Suppressor macrophage treated with lipopolysaccharide for 1 hour (primary cell): Measurements from ENCODE around the gene UGCG.
"Not testable (repeated sequence)": the region's sequence is repeated elsewhere in the genome, so short reads cannot be mapped to it uniquely, and the experiment has no call there.

Experiments used
- DNase-seq, 3 donors: peaks; one replicate each; pipeline ENCODE4 v3.0.0-alpha.2; 2020 to 2022

The UGCG gene

DNA sequence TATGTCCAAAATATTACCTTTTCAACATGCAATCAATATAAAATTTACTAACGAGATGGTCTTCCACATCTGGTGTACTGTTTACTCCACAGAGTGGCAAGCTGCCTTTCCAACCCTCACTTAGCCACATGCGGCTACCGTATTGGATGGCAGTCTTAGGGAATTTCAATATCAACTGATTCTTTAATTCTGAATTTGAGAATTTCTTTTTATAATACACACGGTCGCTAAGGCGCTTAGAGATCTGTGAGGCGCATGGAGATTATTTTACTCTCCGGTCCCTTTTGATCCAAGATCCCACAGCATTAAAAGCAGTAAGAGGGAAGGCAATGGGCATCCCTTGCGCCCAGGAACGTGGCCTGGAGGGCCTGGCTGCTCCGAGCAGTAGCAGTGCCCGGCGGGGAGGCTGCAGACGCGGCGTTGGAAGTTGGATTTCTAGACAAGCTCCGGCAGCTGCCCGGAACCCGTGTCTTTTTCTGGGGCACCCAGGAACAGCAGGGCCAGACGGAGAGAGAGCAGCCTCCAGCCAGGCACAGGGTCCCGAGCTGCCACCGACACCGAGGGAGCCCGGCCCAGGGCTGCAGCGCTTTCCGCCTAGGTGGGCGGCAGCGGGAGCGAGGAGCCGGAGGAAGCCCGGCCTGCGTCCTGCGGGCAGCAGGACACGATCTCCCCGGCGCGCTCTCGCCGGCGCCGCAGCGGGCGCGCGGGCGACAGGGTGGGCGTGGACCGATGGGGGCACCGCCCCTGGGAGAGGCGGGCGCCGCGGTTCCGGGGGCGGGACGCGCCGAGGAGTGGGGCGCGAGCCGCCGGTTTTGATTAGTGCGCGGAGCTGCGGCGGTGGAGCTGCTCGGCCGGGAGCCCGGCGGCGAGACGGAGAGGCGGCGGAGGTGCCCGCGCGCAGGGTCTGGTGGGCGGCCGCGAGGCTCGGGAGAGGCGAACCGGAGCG lies at the start of gene UGCG:
Gene UGCG (plus strand): TSS at position 819 of the 946 bp plus-strand sequence. CDS start 402 bp downstream, outside the sequence.
- DNase-seq = peak; percentile 92 to 98 (median 95)

DNA sequence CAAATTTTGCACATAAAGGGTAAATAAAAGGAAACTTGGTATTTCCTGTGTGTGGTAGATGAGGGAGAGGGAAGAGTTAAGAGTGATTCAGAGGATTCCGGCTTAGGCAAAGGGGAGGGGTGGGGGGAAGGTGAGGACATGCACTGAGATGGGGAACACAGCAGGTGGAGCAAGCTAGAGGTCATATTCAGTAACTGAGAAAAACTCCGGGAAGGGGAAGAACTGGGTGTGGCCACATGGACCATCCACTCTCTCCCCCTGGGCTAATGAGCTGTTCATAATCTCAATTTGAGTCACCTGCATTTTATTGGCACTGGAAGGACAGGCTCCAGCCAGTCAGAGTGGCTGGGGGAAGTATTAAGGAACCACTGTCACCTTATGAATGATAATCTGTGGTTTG lies 45.1 kb upstream of the UGCG start:
- DNase-seq = peak in 1 of 3 donors; percentile 11

DNA sequence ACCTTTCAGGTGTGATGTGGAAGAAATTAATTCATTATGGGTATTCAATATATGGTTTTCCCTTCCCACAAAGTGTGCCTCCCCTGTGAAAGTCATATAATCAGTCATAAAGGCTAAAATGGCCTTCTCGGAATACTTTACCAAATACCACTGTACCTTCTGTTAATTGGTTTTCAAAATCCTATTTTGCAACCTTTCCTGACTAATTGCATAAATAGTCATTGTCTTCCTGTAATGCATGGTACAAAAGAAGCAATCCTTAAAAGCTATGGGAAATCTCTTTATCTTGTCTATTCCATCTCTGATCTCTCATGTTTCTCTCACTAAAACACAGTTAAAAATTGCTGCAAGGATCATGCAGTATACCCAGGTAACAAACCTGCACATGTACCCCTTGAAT lies 44.3 kb upstream of the UGCG start:
- no peak for DNase-seq

DNA sequence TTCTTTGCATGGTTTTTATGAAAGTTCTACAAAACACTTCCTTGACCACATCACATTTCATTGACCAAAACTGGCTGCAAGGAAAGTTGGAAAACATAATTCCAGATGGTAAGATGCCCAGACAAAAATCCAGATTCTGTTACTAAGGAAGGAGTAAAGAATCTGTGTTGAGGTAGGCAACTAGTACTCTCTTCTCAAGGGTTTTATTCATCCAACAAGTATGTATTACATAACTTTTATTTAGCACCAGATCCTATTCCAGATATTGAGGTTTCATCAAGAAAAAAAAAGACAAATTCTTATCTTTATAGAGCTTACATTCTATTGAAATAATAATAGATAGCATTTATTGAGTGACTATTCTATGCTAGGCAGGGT lies 43.2 kb upstream of the UGCG start:
- DNase-seq = no peak

GRCh38 chr9:111854799-111855198 lies 41.8 kb upstream of the UGCG start:
- peak; percentile 19 to 49 (median 20) for DNase-seq

- DNase-seq = no peak
Measured at GRCh38 chr9:111857555-111858211, 38.9 kb upstream of the UGCG start.

DNA sequence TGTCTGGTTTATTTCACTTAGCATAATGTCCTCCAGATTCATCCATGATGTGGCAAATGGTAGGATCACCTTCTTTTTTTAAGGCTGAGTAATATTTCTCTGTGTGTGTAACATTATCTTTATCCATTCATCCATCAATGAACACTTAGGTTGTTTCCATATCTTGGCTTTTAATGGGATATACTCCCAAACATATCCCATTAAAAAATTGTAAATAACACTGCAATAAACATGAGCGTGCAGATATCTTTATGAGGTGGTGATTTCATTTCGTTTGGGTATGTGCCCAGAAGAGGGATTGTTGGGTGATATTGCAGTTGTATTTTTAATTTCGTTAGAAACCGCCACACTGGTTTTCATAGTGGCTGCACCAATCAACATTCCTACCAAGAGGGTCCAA lies 36.2 kb upstream of the UGCG start:
- no peak for DNase-seq

- no peak for DNase-seq
Measured at GRCh38 chr9:111863636-111864035, 33.0 kb upstream of the UGCG start.

GRCh38 chr9:111866976-111867375 lies 29.6 kb upstream of the UGCG start:
- DNase-seq = peak in 1 of 3 donors; percentile 12

GRCh38 chr9:111868475-111868874 lies 28.1 kb upstream of the UGCG start:
- DNase-seq = no peak

GRCh38 chr9:111870774-111871498 lies 25.7 kb upstream of the UGCG start:
- no peak for DNase-seq

- DNase-seq = no peak
Measured at GRCh38 chr9:111871499-111871855, 25.1 kb upstream of the UGCG start.

DNA sequence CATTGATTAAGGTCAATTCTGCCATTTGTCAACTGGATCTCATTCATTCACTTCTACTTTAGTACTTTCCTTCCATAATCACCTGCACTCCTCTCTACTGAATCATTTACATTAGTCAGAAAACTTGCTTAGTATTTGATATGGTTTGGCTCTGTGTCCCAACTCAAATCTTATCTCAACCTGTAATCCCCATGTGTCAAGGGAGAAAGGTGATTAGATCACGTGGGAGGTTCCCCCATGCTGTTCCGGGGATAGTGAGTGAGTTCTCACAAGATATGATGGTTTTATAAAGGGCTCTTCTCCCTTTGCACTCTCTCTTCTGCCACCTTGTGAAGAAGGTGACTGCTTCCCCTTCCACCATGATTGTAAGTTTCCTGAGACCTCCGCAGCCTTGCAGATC lies 23.7 kb upstream of the UGCG start:
- no peak for DNase-seq

- DNase-seq = no peak
Measured at GRCh38 chr9:111873901-111874300, 22.7 kb upstream of the UGCG start.

DNA sequence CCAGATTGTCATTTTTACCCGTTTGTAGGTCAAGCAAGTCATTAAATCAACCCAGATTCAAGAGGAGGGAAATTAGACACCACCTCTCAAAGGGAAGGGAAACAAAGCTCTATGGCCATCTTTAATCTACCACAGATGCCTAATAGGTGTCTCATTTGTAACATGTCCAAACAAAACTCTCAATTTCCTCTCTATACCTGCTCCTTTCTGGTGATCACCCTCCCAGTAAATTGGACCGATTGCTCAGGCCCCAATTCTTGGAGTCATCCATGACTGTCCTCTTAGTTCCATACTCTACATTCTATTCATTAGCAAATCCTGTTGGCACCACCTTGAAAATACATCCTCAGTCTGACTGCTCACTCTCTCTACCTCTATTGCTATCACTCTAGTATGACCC lies 22.1 kb upstream of the UGCG start:
- DNase-seq = no peak

DNA sequence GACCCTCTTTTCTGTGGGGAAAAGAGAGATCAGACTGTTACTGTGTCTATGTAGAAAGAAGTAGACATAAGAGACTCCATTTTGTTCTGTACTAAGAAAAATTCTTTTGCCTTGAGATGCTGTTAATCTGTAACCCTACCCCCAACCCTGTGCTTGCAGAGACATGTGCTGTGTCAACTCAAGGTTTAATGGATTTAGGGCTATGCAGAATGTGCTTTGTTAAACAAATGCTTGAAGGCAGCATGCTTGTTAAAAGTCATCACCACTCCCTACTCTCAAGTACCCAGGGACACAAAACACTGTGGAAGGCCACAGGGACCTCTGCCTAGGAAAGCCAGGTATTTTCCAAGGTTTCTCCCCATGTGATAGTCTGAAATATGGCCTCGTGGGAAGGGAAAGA lies 21.3 kb upstream of the UGCG start:
- not testable (repeated sequence) for DNase-seq

GRCh38 chr9:111875691-111876090 lies 20.9 kb upstream of the UGCG start:
- not testable (repeated sequence) for DNase-seq

DNA sequence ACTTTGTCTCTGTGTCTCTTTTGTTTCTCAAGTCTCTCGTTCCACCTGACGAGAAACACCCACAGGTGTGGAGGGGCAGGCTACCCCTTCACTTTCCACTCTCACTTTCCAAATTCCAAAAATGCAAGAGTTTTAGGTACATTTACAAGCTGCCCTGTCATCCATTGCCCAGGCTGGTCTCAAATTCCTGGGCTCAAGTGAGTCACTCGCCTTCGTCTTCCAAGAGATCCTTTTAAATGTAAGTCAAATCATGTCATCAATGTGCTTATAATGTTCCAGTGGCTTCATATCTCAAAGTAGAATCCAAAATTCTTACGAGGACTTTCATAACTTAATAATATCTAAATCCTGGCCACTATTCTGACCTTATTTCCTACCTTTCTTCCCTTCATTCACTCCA lies 20.4 kb upstream of the UGCG start:
- DNase-seq = no peak

DNA sequence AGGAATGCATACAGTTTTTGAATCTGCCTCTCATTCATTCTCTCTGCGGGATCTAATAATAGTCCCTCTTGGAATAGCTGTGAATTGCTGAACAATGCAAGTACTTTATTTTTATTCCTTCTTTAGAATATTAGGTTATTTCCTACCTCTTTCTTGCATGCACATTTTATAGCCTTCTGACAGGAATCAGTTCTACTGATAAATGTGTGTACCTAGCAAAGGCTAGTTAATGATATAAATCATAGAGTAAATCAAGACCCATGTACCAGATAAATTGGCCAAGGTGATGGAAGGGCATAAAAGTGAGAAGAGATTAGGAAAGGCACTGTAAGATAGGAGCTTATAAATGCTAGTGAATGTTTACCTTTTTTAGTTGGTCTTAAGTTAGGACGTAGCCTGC lies 19.2 kb upstream of the UGCG start:
- no peak for DNase-seq

- no peak for DNase-seq
Measured at GRCh38 chr9:111878946-111879345, 17.7 kb upstream of the UGCG start.

DNA sequence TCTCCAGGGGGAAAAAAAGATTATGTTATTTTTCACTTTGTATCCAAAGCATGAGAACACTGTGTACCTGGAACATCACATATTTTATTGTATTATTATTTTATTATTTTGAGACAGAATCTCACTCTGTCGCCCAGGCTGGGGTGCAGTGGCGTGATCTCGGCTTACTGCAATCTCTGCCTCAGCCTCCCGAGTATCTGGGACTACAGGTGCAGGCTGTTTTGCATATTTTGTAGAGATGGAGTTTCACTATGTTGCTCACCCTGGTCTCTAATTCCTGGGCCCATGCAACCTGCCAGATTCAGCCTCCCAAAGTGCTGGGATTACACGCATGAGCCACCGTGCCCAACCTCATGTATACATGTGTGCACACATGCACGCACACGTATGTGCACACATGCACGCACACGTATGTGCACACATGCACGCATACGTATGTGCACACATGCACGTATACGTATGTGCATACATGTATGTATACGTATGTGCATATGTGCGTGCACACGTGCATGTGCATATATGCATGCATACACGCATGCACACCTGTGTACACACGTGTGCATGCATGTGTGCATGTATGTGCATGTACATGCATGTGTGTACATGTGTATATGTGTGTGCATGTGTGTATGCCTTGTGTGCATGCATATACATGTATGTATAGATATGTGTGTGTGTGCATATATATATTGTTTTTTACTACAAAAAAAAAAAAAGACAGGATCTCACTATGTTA lies 9.5 kb upstream of the UGCG start:
- DNase-seq = no peak

GRCh38 chr9:111890334-111890733 lies 6.3 kb upstream of the UGCG start:
- DNase-seq = no peak

GRCh38 chr9:111890867-111891266 lies 5.7 kb upstream of the UGCG start:
- not testable (repeated sequence) for DNase-seq
